ELR (cell line): ENCODE results near the gene PDZD2.
"Not testable (repeated sequence)": the region's sequence is repeated elsewhere in the genome, so short reads cannot be mapped to it uniquely, and the experiment has no call there.

ENCODE experiments used
- DNase-seq: peaks from one replicate; pipeline ENCODE4 v3.0.0-alpha.2; 2015; ENCODE audit warnings: low read depth

The PDZD2 gene

GRCh38 chr5:31733371-31733770 lies 94.4 kb downstream of the PDZD2 start:
- DNase-seq = no peak

GRCh38 chr5:31736127-31736526 lies 97.2 kb downstream of the PDZD2 start:
- no peak for DNase-seq

GRCh38 chr5:31738199-31738598 lies 99.3 kb downstream of the PDZD2 start:
- DNase-seq = no peak

DNA sequence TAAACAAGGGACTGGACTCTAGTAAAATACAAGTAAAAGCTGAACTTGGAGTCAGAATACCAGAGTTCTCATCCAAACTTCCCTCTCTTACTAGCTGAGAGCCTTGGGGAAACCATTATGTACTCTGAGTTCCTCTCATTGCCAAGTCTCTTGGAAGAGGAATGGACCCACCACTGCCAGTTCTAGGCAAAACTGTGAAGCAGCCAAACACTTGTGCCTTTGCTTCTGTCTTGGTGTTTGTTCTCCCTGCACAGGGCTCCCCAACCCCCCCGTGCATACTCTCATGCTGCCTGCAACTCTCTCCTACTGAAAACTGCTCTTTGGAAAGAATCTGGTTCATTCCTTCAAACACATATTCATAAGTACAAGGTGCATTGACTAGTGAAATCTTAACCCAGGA lies 102.6 kb downstream of the PDZD2 start:
- DNase-seq = no peak

GRCh38 chr5:31743678-31744077 lies 104.7 kb downstream of the PDZD2 start:
- DNase-seq = no peak

DNA sequence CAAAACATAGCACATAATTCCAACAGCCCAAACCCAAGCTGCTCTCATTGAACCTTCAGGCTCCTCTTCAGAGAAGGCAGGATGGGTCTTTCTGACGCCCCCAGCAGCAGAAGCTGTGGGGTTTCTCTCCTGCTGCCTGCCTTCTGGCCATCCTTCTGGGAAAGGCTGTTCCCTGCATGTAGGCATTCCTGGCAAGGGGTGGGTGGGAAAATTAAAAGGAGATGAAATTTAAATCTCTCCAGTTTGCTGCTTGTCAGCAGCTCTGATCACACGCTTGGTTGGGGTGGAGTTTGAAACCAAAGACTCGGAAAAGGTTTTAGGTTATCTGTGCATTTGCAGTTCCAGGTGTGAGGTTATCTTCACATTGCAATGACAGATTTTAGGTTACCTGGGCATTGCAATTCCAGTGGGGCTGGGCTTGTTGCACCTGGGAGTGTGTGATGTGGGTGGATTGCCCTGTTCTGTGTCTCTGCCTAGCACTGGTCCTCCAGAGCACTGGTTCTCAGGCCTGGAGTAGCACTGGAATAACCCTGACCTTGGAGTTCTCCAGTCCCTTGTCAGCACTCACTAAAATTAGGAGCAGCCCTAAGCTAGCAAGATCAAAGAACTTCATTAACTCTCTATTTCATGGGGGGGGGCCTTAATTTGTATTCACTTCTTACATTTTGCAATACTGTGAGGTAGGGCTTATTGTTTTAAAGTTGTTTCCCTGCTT lies 109.7 kb downstream of the PDZD2 start:
- no peak for DNase-seq

GRCh38 chr5:31750215-31750614 lies 111.3 kb downstream of the PDZD2 start:
- DNase-seq = no peak

DNA sequence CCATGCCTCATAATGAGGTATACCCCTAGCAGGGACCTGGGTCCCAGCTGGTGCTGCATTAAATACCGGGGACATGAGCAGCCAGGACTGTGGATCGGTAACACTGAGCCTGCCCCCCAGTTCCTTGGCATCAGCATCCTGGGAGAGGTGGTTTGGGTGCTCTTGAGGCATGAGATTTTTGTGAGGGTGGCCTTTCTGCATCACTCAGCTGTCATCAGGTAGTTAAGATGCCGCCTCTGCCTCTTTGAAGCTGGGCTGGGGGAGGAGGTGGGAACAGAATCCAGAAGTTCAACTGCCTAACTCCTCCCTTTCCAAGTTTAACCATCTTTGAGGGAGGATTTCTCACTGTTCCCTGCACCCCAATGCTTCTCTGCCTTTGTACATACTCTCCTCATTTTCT lies 112.7 kb downstream of the PDZD2 start:
- no peak for DNase-seq

DNA sequence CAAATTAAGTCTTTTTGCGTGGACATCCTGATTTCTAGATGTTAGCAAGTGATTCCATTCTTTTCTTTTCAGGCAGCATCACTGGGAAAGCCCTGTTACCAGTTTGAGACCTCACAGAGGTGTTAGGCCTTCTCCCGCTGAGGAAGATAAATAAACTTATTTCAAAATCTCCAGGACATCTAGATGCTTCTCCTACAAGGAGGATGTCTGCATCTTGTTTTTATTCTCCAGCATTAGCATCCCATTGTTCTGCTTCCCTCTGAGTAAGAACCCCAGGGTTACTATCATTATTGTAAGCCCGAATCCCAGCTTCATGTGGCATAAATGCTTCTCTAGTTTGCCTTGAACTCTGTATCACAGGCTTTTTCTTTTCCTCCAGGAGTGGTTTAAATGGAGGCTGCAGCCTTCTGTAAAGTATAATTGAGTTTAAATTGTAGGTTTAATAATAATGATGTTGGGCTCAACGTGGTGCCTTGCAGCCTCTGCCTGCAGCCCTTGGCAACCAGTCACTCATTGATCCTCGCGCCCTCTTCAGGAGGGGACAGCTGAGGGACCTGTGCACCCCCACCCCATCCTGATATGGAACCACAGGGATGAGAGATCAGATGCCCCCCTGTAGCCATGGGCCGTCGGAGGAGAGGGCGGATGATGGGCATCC lies 114.9 kb downstream of the PDZD2 start:
- DNase-seq = no peak

GRCh38 chr5:31754358-31754704 lies 115.4 kb downstream of the PDZD2 start:
- DNase-seq = no peak

GRCh38 chr5:31754741-31755675 lies 116.1 kb downstream of the PDZD2 start:
- DNase-seq = no peak

- no peak for DNase-seq
These were observed 116.8 kb downstream of the PDZD2 start for GRCh38 chr5:31755676-31756230.

DNA sequence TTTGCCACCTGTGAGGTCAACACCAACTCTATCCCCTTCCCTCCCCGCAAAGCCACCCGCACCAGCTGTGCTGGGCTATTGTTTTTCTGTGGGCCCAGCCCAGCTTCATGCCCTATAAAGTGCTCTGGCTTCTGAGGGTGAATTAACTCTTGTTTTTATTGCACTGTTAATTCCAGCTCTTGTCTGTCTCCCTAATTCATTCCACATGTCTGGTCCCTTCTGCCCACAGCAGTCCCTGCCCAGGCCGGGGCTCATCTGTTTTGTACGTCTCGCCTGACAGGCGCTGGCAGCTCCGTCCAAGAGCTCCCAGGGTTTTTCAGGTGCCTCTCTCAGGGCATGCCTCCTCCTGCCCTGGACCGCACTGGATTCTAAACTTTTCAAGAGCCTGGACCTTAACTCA lies 118.9 kb downstream of the PDZD2 start:
- DNase-seq = no peak

DNA sequence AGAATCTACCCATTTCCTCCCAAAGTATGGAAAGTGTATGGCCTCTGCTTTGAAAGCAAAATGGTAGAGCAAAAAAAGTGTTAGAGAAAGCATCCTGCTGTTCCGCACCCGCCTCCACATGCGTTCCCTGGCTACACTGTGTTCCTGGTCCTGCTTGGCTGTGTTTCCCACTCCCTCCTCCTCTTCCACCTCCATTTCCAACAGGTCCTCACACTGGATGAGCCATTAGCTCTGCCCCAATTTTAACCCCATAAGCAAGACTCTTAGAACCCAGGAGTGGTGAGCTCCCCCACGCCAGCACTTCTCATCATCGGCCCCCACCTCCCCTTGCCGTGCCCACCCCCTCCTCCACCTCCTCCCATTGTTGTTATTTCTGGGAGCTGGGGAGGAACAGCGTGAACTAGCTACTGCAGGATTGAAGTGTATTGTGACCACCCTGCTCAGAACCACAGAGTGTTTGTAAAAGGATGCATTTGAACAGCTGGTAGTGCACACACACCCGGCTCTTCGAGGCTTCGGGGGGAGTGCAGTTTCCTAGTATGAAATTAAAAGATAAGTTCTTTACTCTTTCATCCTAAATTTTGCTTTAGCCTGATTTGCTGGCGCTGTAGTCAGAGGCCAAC lies 120.0 kb downstream of the PDZD2 start:
- DNase-seq = no peak

DNA sequence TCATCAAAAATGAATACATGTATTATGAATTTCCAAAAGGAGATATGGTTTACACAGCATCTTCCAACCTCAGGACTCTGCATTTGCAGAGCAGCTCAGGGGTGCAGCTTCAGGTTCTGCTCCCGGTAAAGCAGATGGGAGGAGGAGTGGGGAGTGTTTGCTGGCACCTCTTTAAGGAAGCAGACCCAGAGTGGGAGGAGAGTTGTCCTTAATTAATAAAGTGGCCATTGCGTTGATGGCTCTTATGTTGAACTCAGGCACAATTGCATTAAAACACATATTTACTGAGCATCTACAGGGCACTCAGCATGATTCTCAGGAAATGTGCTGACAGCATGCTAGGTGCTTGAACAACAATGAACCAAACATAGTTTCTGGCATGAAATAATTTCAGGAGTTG lies 121.0 kb downstream of the PDZD2 start:
- DNase-seq = no peak

DNA sequence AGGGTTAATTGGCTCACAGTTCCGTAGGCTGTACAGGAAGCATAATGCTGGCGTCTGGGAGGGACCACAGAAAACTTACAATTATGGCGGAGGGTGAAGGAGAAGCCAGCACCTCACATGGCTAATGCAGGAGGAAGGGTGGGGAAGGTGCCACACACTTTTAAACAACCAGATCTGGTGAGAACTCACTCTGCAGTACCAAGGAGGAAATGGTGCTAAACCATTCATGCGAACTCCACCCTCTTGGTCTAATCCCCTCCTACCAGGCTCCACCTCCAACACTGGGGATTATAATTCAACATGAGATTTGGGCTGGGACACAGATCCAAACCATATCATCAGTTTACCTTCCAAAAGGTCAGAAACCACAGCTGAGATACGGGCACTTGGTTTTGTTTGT lies 122.9 kb downstream of the PDZD2 start:
- no peak for DNase-seq

DNA sequence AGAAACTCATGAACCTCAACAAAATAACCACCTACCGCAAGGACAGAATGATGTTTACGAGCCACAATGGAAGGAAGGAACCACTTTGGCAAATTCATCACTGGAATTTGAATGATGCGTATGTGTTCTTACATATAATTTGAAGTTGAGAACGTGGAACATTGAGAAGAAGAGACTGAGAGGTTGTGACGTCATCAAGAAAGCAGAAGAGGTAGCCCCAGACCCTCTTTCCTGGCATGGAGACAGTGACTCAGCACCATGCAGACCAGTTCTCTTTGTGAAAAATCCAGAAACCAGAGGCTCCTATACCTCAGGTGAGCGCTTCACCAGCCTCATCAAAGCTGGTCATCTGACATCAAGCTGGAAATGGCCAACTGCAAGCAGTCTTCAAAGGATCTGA lies 124.5 kb downstream of the PDZD2 start:
- DNase-seq = no peak

GRCh38 chr5:31764687-31765086 lies 125.8 kb downstream of the PDZD2 start:
- DNase-seq = not testable (repeated sequence)

- no peak for DNase-seq
These were observed 128.6 kb downstream of the PDZD2 start for GRCh38 chr5:31767335-31768031.

DNA sequence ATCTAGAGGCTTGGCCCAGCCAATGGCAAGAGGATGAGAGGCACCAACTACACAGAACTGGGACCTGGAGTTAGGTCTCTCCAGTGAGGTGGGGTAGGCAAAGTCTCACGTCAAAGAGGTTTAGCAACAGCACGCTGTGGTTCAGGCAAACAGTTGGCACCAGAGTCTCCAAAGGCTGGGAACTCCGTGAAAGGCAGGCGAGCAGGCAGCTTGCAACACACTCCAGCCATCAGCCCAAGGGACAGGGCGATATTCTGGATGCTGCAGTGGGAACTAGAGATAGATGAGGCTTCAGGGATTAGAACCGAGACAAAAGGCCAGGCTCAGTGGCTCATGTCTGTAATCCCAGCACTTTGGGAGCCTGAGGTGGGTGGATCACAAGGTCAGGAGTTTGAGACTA lies 129.1 kb downstream of the PDZD2 start:
- no peak for DNase-seq

- no peak for DNase-seq
These were observed 129.9 kb downstream of the PDZD2 start for GRCh38 chr5:31768784-31769183.

GRCh38 chr5:31769530-31769929 lies 130.6 kb downstream of the PDZD2 start:
- DNase-seq = no peak
